GM21367 (cell line): ENCODE results near the gene VDR.
"Not testable (repeated sequence)": the region's sequence is repeated elsewhere in the genome, so short reads cannot be mapped to it uniquely, and the experiment has no call there.

Experiments
- ATAC-seq: cut with Tn5 transposase; IDR thresholded peaks from one replicate; pipeline ENCODE4 v1.9.1; 2021; ENCODE audit not compliant: unreplicated experiment

Gene VDR

DNA sequence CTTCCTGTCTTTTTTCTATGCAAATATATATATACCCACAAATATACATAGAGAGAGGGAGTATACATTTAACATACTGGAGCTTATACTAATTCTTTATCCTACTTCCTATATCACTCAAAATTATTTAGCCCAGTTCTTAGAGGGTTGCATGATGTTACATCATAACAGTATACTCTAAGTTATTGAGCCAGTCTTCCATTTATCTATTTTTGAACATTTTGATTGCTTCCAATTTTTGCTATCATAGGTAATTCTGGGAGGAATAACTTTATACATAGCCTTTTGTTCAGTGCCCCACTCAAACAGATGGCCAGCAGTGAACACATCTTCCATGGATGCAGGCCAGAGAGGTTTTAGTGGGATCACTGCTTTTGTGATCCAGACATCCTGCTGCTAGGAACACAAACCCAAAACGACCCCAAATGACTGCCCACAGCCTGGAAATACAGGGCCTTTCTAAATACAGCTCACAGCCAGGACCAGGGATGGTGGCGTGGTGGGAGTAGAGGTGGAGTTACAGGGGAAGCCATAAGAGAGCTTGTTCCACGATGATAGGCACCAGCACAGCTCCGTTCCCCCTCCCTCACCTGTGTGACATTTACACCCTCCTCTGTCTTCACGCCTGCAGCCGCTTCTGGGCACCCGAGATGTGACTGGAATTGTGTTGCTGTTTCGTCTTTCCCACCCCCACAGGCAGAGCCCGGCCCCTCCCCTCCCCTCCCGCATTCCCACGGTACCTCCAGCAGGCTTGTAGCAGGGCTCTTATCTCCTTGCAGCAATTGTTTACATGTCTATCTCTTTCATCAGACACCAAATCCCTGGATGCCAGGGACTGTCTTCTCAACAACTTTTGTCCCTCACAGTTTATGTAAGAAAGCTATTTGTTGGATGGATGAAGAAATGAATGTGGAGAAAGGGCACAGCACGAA is 54.4 kb downstream of the VDR start:
- no peak for ATAC-seq

- ATAC-seq: no peak
These were observed 55.5 kb downstream of the VDR start for GRCh38 chr12:47849261-47849660.

DNA sequence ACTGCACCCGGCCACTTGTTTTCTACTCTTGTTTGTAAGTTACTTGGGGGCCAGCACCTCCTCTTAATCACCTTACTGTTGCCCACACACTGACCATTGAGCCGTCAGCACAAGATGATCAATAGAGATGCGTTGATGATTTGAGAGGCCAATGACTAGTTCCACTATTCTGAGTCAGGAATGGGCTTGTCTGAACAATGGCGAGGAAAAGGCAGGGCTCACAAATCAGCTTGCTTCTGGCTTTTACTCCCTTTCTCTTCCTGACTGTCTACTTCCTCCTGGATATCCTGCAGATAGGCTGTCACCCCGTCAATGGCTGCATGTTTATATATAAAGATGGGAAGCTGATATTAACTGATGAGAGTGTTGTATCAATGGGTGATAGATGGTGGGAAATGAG is 55.9 kb downstream of the VDR start:
- ATAC-seq: no peak

GRCh38 chr12:47846294-47846996 is 58.3 kb downstream of the VDR start:
- no peak for ATAC-seq

GRCh38 chr12:47845081-47845480 is 59.7 kb downstream of the VDR start:
- no peak for ATAC-seq

- no peak for ATAC-seq
These were observed 60.4 kb downstream of the VDR start for GRCh38 chr12:47844264-47845019.

- no peak for ATAC-seq
These were observed 61.4 kb downstream of the VDR start for GRCh38 chr12:47843226-47843980.

- not testable (repeated sequence) for ATAC-seq
These were observed 62.3 kb downstream of the VDR start for GRCh38 chr12:47842543-47842942.

DNA sequence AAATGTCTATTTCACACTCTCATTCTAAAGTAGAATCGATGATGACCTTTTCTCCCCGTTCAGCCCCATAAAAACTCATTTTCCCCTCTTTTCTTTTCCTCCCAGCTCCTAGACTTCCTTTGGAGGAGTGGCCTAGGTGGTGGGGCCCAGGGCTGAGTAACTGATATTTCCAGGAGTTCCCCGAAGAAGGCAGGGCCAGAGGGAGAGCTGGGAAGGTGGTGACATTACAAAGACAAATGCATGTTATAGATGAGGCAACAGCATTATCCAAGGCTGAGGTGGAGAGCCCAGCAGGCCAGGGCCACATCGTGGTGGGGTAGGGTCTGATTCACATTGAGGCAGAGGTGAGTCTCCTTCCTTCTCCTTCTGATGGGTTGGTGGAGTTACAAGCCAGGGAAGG is 62.9 kb downstream of the VDR start:
- ATAC-seq: no peak

GRCh38 chr12:47841501-47841900 is 63.3 kb downstream of the VDR start:
- no peak for ATAC-seq

DNA sequence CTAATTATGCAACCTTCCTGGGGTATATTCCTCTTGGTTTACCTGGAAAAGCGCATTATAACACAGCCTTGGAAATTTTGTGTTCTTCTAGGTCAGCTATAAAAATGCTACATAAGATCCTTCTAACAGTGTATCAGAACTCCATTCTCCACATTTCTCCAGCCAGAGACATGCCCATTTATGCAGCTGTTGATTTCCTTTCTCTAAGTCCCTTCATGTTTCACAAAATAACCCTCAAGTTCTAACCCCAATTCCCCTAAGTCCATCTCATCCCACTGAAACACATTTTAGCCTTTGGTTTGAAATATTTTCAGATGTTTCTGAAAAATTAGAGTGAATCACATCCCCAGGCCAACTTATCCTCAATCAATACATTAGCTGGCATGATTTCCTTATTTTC is 64.2 kb downstream of the VDR start:
- ATAC-seq: no peak

- no peak for ATAC-seq
These were observed 65.4 kb downstream of the VDR start for GRCh38 chr12:47839214-47839876.

- no peak for ATAC-seq
These were observed 66.4 kb downstream of the VDR start for GRCh38 chr12:47838286-47838931.

DNA sequence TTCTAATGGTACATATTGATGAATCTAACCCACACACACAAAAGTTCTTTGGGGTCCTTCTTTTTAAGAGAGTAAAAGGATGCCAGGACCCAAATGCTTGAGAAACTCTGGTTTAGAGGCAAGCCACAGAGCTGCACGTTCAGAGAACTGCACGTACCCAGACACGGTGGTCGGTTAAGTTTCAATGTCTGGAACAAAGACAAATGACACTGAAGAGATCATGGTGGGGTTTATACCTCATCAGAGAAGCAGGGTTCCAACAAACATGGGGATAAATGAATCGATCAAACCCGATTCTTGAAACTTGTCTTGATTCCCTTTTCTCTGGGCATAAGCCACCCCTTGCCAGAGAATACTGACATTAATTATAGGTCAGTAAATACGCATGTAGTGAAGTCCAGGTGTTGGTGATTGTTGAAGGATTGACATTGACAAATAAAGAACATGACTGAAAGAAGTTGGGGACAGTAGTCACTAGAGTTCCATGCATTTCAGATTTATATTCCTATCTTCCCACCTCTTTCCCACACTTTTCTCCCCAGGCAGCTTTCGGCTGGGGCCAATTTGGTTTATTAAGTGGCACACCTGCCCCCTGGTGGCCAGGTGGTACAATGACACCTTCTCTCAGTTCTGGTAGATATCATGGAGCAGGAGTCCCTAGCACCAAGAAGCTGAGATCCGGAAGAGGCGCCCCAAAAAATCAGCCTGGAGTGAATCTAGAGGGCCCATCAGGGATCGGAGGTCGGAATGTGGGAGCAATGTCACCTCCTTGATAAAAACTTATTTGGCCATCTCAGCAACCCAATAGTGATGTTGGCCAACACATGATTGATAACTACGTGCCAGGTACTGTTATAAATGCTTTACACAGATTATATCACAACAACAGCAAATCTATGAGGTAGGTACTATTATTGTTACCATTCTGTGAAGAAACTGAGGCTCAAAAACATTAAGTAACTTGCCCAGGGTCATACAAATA is 67.3 kb downstream of the VDR start:
- ATAC-seq: no peak

GRCh38 chr12:47835831-47836155 is 69.0 kb downstream of the VDR start:
- no peak for ATAC-seq

GRCh38 chr12:47835006-47835830 is 69.6 kb downstream of the VDR start:
- ATAC-seq: no peak

DNA sequence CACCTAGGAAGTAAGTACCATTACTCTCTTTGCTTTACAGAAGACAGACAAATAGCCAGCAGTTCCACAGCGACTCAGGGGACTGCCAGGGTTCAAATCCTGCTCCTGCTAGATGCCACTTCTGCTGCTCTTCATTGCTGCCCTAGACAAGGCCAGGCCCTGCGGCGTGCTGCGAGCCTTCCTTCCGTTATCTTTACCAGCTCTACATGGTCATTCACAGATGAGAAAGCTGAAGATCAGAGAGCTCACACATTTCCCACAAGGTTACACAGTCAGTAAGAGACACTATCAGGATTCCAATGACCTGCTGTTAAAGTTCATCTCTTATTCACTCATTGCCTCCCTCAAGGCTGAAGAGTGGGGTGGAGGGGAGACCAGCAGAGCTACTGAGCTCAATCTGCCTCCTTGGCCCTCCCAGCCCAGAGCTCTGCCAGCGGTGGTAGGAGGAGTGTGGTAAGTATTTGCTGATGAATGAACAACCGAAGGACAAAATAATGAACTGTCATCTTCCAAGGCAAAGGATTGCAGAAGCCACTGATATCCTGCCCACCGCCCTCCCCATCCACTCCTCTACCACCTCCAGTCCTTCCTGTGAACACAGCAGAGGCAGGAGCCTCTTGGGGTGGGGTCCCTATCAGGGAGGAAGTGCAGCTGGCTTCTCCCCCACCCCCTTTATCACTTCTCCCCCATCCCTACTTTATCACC is 70.4 kb downstream of the VDR start:
- ATAC-seq: no peak
